Measurements from ENCODE around the gene ACSS1. TPM values are rescaled to one million over a fixed set of nuclear protein-coding genes. Genes with fewer than 3 reads are reported as not detected.

ACSS1 gene
- total RNA-seq, 1 experiment from 2014 or later: 0.51 TPM

- Mint-ChIP-seq H3K4me3 (ENCODE audit: unreplicated experiment) (no peak overlapping the region), H3K36me3 (ENCODE audit: insufficient read depth, unreplicated experiment) (no peaks in the 10 kb centered on the region), H3K9me3 (ENCODE audit: unreplicated experiment) (no peaks in the 10 kb centered on the region), H3K27me3 (ENCODE audit: insufficient read depth, unreplicated experiment) (peaks cover 26% of the 10 kb centered on the region), H3K27ac (ENCODE audit: low read depth, unreplicated experiment) (no peak overlapping the region), H3K4me1 (ENCODE audit: insufficient read depth, unreplicated experiment) (no peaks in the 10 kb centered on the region)
- ChIA-PET POLR2A (interaction anchor here (0.7 kb wide), 1 partner anchor 68 kb away, joined by 4 read pairs; no protein-coding TSS in a partner anchor), CTCF (interaction anchor here (0.7 kb wide), 1 partner anchor 1695 kb away, joined by 3 read pairs; no protein-coding TSS in a partner anchor)
- no TSS peak for BruUV-seq (replicated peaks)
- intact Hi-C loops (cut with micrococcal nuclease): no loop called here
- TF ChIP-seq CTCF (IDR thresholded peaks at IDR 0.05; ENCODE audit: unreplicated experiment): no peak
- DNase-seq (ENCODE audit: unreplicated experiment): no peak
Observed at GRCh38 chr20:25097498-25097897, 39.6 kb upstream of the ACSS1 start.

GRCh38 chr20:25090492-25091429, 32.8 kb upstream of the ACSS1 start:
- peaks cover 15% of the 10 kb centered on the region for H3K27me3 Mint-ChIP-seq (ENCODE audit: insufficient read depth, unreplicated experiment)
- intact Hi-C loops (cut with micrococcal nuclease): no loop called here
- H3K4me3 Mint-ChIP-seq (ENCODE audit: unreplicated experiment): no peak overlapping the region
- no peaks in the 10 kb centered on the region for H3K4me1 Mint-ChIP-seq (ENCODE audit: insufficient read depth, unreplicated experiment)
- ChIA-PET CTCF (interaction anchor here (0.6 to 1.6 kb wide), 4 partner anchors 32 to 97 kb away, joined by 3 to 7 read pairs (median 3); no protein-coding TSS in a partner anchor), POLR2A (interaction anchor here (0.6 to 0.8 kb wide), 2 partner anchors 14 to 24 kb away, joined by 3 read pairs; no protein-coding TSS in a partner anchor)
- no peaks in the 10 kb centered on the region for H3K9me3 Mint-ChIP-seq (ENCODE audit: unreplicated experiment)
- BruUV-seq (replicated peaks): no TSS peak
- TF ChIP-seq CTCF (IDR thresholded peaks at IDR 0.05; ENCODE audit: unreplicated experiment): no peak
- no peak overlapping the region for H3K27ac Mint-ChIP-seq (ENCODE audit: low read depth, unreplicated experiment)
- no peak for DNase-seq (ENCODE audit: unreplicated experiment)
- H3K36me3 Mint-ChIP-seq (ENCODE audit: insufficient read depth, unreplicated experiment): no peaks in the 10 kb centered on the region

DNA sequence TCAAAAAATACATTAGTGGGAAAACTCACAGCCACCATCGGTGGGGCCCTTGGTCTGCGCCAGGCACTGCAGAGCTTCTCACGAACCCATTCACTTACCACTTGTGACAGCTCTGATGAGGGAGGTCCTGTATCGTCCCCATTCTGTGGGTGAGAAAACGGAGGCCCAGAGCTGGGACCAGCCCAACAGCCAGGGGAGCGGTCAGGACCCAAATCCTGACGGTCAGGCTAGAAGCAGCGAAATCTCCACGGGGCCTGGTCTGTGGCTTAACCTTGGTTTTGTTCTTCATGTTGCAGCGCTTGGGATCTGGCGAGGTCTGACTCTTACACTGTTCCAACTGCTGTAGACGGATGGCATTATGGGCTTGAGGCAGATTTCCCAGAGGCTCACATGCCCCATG, 31.7 kb upstream of the ACSS1 start:
- H3K27ac Mint-ChIP-seq (ENCODE audit: low read depth, unreplicated experiment): no peak overlapping the region
- H3K4me3 Mint-ChIP-seq (ENCODE audit: unreplicated experiment): no peak overlapping the region
- peaks cover 15% of the 10 kb centered on the region for H3K27me3 Mint-ChIP-seq (ENCODE audit: insufficient read depth, unreplicated experiment)
- no peaks in the 10 kb centered on the region for H3K36me3 Mint-ChIP-seq (ENCODE audit: insufficient read depth, unreplicated experiment)
- ChIA-PET POLR2A (no interaction called here), CTCF (interaction anchor here (0.6 to 0.7 kb wide), 2 partner anchors 38 to 96 kb away, joined by 3 read pairs; no protein-coding TSS in a partner anchor)
- intact Hi-C loops (cut with micrococcal nuclease): no loop called here
- H3K9me3 Mint-ChIP-seq (ENCODE audit: unreplicated experiment): no peaks in the 10 kb centered on the region
- DNase-seq (ENCODE audit: unreplicated experiment): no peak
- no TSS peak for BruUV-seq (replicated peaks)
- no peak for TF ChIP-seq CTCF (IDR thresholded peaks at IDR 0.05; ENCODE audit: unreplicated experiment)
- H3K4me1 Mint-ChIP-seq (ENCODE audit: insufficient read depth, unreplicated experiment): no peaks in the 10 kb centered on the region

DNA sequence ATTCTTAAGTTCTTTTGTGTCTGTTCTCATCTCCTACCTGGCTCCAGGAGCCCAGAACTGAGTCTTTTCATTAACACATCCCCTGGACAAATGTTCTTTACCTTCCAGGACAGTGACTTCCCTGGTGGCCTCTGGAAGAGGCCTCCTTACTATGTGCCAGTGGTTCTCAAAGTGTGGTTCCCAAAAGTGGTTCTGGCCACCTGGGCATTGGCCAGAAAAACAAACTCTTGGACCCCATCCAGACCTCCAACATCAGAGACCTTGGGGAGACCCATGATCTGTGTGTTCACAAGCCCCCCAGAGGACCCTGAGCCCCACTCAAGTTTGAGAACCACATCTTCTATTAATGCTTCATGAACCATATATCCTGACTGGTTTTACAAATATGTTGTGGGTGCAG, 31.2 kb upstream of the ACSS1 start:
- no peak overlapping the region for H3K27ac Mint-ChIP-seq (ENCODE audit: low read depth, unreplicated experiment)
- peaks cover 19% of the 10 kb centered on the region for H3K27me3 Mint-ChIP-seq (ENCODE audit: insufficient read depth, unreplicated experiment)
- CTCF ChIA-PET: interaction anchor here (0.6 to 0.7 kb wide), 2 partner anchors 37 to 96 kb away, joined by 3 read pairs; no protein-coding TSS in a partner anchor
- POLR2A ChIA-PET: no interaction called here
- H3K4me3 Mint-ChIP-seq (ENCODE audit: unreplicated experiment): no peak overlapping the region
- no TSS peak for BruUV-seq (replicated peaks)
- intact Hi-C loops (cut with micrococcal nuclease): no loop called here
- no peaks in the 10 kb centered on the region for H3K36me3 Mint-ChIP-seq (ENCODE audit: insufficient read depth, unreplicated experiment)
- no peaks in the 10 kb centered on the region for H3K9me3 Mint-ChIP-seq (ENCODE audit: unreplicated experiment)
- H3K4me1 Mint-ChIP-seq (ENCODE audit: insufficient read depth, unreplicated experiment): no peaks in the 10 kb centered on the region
- no peak for TF ChIP-seq CTCF (IDR thresholded peaks at IDR 0.05; ENCODE audit: unreplicated experiment)
- no peak for DNase-seq (ENCODE audit: unreplicated experiment)

Measured in MCF 10A (cell line).